BJ (cell line): ENCODE results near the gene RXRB. TPM values are rescaled to one million over a fixed set of nuclear protein-coding genes. Genes with fewer than 3 reads are reported as not detected.
A peak's percentile ranks its signal among the peaks of the same experiment; 100 is the strongest.

Experiments used
- CTCF ChIA-PET: fragments of 350-600 bp; formaldehyde crosslinking; extraction: SDS; loops from one replicate; lab custom pipeline; 2021; ENCODE audit warnings: antibody characterized with exemption, inconsistent platforms; lab: Yijun Ruan, JAX
- POLR2A ChIA-PET: fragments of 300-600 bp; sonication (Branson Sonifier 250); formaldehyde crosslinking; extraction: SDS; loops from one replicate; lab custom pipeline; 2021; ENCODE audit warnings: antibody characterized with exemption; lab: Charles Lee
- DNase-seq: peaks from one replicate; pipeline ENCODE4 v3.0.0-alpha.2; 2011; ENCODE audit warnings: low read depth
- H3K27me3 ChIP-seq: 2 replicates; pipeline ENCODE4 v1.6.0; 2011; ENCODE audit warnings: low read length; ENCODE audit not compliant: control insufficient read depth, insufficient read depth
- H3K36me3 ChIP-seq: 2 replicates; pipeline ENCODE4 v1.5.1; 2011; ENCODE audit warnings: low read length; ENCODE audit not compliant: control insufficient read depth, insufficient read depth
- H3K4me3 ChIP-seq: 2 replicates; pipeline ENCODE4 v1.5.1; 2011; ENCODE audit warnings: low read depth, mild to moderate bottlenecking, control low read depth, low read length
- polyA minus RNA-seq: library from RNA; depleted of rRNA, polyadenylated mRNA; stranded (reverse); fragments of >200 nt; gene quantifications from 2 replicates; pipeline ENCODE4 v1.2.3, GENCODE V29; 2011; rRNA and poly(A)+ RNA removed
- polyA plus RNA-seq: library from polyadenylated mRNA; depleted of rRNA; stranded (reverse); fragments of >200 nt; gene quantifications from 2 replicates; pipeline ENCODE4 v1.2.3, GENCODE V29; 2011; rRNA removed
- TF ChIP-seq, protein P1 (sequence below): IDR thresholded peaks from 2 replicates; pipeline ENCODE4 v1.5.1; 2011; ENCODE audit warnings: low read depth, mild to moderate bottlenecking, control low read depth, inconsistent platforms, low read length, moderate library complexity; ENCODE audit not compliant: insufficient read depth

Gene RXRB
- polyA plus RNA-seq: 51.3 and 67.9 TPM in 2 replicates
- 33.7 and 56.1 TPM in 2 replicates for polyA minus RNA-seq

DNA sequence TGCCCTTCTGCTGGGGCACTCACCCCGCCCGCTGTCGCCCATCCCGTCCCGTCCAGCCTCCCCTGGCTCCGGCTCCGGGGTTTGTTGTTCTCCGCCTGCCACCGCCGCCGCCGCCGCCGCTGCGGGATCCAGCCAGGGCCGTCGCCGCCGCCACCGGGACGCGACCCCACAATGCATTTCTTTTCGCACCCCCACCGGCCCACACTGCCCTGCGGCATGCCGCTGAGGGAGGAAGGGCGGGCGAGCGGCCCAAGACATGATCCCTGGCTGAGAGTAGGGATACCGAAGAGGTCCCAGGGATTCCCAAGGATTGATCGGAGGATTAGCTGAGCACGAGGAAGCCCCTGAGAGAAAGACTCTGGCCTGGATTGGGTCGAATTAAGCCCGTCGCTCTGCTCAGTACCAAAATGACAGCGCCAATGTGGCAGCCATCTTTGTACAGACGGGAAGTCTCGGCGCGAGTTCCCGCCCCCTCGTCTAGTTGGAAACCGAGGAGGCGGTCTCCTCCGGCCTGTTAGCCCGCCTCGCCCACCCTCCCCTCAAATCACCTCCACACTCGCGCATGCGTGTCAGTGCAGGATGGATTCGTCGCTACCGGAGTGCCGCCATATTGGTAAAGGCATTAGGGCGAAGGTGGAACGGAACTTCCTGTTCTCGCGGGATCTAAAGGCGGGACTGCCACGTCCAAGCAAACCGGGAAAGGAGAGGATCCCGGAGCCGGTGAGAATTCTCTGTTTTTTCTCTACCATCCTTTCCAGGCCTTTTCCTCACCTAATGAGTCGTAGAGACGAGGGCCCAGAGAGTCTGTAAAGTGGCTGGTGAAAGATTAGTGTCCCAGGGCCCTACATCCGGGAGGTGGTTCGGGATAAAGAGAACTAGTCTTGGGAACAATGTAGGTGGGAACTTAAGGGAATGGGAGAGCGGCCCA lies at the start of gene RXRB, which contains the start of gene SLC39A7:
TSS of gene RXRB (minus strand) at position 447 of the 928 bp plus-strand sequence. CDS start at position 258, 189 bp downstream.
TSS of gene SLC39A7 (plus strand) at position 649 of the 928 bp plus-strand sequence. CDS start 379 bp downstream, outside the sequence.
- peak; percentile 96 for DNase-seq
- ChIA-PET POLR2A (interaction anchor here (0.7 kb wide), 1 partner anchor 98 kb away, joined by 24 read pairs; no protein-coding TSS in a partner anchor), CTCF (interaction anchor here (1.0 to 4.9 kb wide), 3 partner anchors 48 to 217 kb away, joined by 3 to 21 read pairs (median 3); partner anchors contain the start of gene CUTA)
- TF ChIP-seq, protein P1, sequence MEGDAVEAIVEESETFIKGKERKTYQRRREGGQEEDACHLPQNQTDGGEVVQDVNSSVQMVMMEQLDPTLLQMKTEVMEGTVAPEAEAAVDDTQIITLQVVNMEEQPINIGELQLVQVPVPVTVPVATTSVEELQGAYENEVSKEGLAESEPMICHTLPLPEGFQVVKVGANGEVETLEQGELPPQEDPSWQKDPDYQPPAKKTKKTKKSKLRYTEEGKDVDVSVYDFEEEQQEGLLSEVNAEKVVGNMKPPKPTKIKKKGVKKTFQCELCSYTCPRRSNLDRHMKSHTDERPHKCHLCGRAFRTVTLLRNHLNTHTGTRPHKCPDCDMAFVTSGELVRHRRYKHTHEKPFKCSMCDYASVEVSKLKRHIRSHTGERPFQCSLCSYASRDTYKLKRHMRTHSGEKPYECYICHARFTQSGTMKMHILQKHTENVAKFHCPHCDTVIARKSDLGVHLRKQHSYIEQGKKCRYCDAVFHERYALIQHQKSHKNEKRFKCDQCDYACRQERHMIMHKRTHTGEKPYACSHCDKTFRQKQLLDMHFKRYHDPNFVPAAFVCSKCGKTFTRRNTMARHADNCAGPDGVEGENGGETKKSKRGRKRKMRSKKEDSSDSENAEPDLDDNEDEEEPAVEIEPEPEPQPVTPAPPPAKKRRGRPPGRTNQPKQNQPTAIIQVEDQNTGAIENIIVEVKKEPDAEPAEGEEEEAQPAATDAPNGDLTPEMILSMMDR: no peak
- peak within 1 kb of the TSS; percentile 78 for H3K4me3 ChIP-seq
- peaks cover 21% of the 10 kb centered on the region for H3K36me3 ChIP-seq
- H3K27me3 ChIP-seq: no peaks in the 10 kb centered on the region

DNA sequence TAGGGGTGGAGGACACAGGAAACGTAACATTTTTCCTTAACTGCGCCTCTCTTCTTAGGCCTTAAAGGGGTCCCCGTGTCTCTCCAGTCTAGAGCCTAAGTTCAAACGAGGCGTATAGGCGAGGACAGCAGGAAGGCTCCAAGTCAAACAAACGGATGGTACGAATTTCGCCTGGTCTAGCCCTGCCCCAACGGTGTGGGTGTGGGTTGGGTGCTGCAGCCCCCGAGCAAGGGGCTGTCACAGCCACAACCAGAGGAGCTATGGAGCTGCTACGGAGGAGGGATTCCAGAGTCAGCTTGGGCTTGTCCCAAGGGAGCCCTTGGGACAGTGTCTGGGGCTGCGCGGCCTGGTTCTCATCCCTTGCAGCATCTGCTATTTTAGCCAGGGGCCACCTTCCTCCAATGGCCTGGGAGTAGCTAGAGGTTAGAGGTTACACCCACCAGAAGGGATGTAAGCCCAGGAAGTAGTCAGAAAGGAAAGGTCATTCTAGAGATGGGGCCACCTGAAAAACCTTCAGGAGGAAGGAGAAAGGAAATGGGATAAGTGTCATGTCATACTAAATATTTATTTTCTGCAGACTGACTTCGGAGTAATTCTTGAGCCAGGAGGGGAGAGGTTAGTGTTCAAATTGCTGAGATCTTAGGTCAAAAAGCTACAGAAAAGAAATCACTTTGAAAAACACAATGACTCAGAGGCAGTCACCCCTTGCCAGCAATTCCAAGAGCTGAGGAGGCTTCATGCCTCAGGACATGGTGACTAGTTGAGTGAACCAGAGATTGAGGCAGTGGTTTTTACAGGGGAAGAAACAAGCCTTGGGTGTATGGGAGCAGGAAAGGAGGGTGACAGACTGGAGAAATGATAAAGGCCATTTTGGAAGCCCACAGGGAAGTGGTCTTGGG lies 49.5 kb upstream of the RXRB start:
- DNase-seq: peak; percentile 75
- Histone ChIP-seq H3K4me3 (peak overlapping the region; percentile 56), H3K27me3 (no peaks in the 10 kb centered on the region), H3K36me3 (no peaks in the 10 kb centered on the region)
- POLR2A ChIA-PET: interaction anchor here (0.5 to 1.1 kb wide), 3 partner anchors 39 to 278 kb away, joined by 3 to 9 read pairs (median 3); partner anchors contain the start of genes PFDN6 and WDR46
- CTCF ChIA-PET: interaction anchor here (0.7 to 4.2 kb wide), 19 partner anchors 10 to 276 kb away, joined by 3 to 33 read pairs (median 5); partner anchors contain the start of genes B3GALT4, RPS18 and VPS52
- TF ChIP-seq, protein P1: no peak

DNA sequence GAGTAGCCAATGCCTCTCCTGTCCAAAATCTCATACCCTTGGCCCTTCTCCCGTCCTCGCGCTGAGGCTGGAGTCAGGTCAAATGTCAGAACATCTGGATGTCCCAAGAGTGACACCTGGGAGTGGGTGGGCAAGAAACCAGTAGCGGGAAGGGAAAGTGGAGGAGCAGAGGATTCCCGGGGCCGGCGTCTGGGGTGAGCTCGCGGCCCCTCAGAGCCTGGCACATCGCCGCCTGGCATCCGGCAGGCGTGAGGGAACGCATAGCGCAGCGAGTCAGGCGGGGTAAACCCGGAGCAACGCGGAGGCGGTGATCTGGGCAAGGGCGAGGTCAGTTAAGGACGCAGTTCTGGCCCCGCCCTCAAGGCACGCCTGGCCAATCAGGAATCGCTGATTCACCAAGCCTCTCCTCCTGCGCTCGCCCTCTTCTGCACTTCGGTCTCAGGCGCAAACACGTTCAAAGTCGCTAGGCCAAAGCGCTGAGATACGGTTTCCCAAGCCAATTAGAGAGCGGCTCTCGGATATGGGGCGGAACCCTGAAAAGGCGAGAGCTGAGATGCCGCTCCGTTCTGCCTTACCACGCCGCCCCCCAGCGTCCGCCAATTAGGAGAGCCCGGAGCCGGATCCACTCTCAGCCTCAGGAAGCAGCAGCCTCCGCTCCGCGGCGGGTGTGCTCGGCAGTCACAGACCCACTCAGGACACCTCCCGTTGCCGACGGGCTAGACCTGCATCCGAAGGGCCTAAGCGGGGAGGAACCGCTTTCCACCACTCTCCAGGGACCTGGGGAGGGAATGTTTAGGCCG lies 48.7 kb upstream of the RXRB start:
- H3K36me3 ChIP-seq: no peaks in the 10 kb centered on the region
- DNase-seq: peak; percentile 98
- ChIA-PET POLR2A (interaction anchor here (0.5 to 1.1 kb wide), 3 partner anchors 40 to 277 kb away, joined by 3 to 9 read pairs (median 3); partner anchors contain the start of genes PFDN6 and WDR46), CTCF (interaction anchor here (0.5 to 4.2 kb wide), 45 partner anchors 9 to 355 kb away, joined by 3 to 34 read pairs (median 5); partner anchors contain the start of genes HSD17B8, RING1, RPS18 and RXRB)
- H3K27me3 ChIP-seq: no peaks in the 10 kb centered on the region
- peak overlapping the region; percentile 56 for H3K4me3 ChIP-seq
- TF ChIP-seq, protein P1: peak; percentile 25; the same call in 1 of the 2 replicates

DNA sequence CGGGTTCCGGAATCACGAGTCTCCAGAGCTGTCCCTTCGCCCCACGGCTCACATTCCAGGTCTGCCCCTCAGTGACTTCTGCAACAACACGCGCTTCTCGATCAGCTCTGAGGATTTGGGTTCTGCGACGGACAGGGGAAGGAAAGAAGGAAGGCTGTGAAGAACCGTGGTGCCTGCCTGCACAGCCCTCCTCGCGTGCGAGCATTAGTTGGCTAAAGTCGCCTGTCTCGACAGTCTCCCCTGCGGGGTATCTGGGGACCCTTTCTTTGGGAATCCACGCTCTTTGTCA lies 48.1 kb upstream of the RXRB start:
- TF ChIP-seq, protein P1: no peak
- POLR2A ChIA-PET: interaction anchor here (1.0 kb wide), 1 partner anchor 23 kb away, joined by 3 read pairs; the partner anchor contains the start of genes RPS18 and VPS52
- Histone ChIP-seq H3K4me3 (peak overlapping the region; percentile 36), H3K27me3 (no peaks in the 10 kb centered on the region), H3K36me3 (no peaks in the 10 kb centered on the region)
- CTCF ChIA-PET: interaction anchor here (0.7 to 4.2 kb wide), 44 partner anchors 9 to 315 kb away, joined by 3 to 34 read pairs (median 5); partner anchors contain the start of genes HSD17B8, RING1, RPS18 and RXRB
- DNase-seq: no peak
